Large intestine (tissue), 3 donors: ENCODE results near the gene ZCCHC14. TPM values are rescaled to one million over a fixed set of nuclear protein-coding genes. Genes with fewer than 3 reads are reported as not detected.
"Not testable (repeated sequence)": the region's sequence is repeated elsewhere in the genome, so short reads cannot be mapped to it uniquely, and the experiment has no call there.

Source experiments
- DNase-seq, 2 donors: peaks; one replicate each; pipeline versions ENCODE4 v3.0.0 to v3.0.0-alpha.2; 2013
- H3K27ac ChIP-seq: one replicate; pipeline ENCODE4 v1.5.1; 2013; ENCODE audit warnings: low read length
- H3K27me3 ChIP-seq: 2 replicates; pipeline ENCODE4 v1.6.1; 2013; ENCODE audit warnings: low read length; ENCODE audit not compliant: control insufficient read depth, insufficient read depth
- H3K36me3 ChIP-seq: 2 replicates; pipeline ENCODE4 v1.6.1; 2013; ENCODE audit warnings: low read length; ENCODE audit not compliant: control insufficient read depth, insufficient read depth
- H3K4me1 ChIP-seq: one replicate; pipeline ENCODE4 v1.6.1; 2013; ENCODE audit warnings: low read length; ENCODE audit not compliant: control insufficient read depth, insufficient read depth
- H3K4me3 ChIP-seq: one replicate; pipeline ENCODE4 v1.5.1; 2013; ENCODE audit warnings: low read length
- H3K9me3 ChIP-seq: one replicate; pipeline ENCODE4 v1.6.1; 2013; ENCODE audit warnings: mild to moderate bottlenecking, low read depth, low read length, moderate library complexity; ENCODE audit not compliant: control insufficient read depth
- WGBS: methylation state at CpG from one replicate; pipeline ENCODE4 v1.1.5; 2013; ENCODE audit warnings: low lambda C conversion rate; ENCODE audit not compliant: insufficient coverage; 5-methylcytosine and 5-hydroxymethylcytosine counted together
- polyA plus RNA-seq: library from polyadenylated mRNA; unstranded; fragments of 120-200 nt; gene quantifications from one replicate; pipeline ENCODE4 v1.2.1, GENCODE V29; 2013

The ZCCHC14 gene
- polyA plus RNA-seq, 1 donor: 40.9 TPM

GRCh38 chr16:87525352-87525751, 32.5 kb upstream of the ZCCHC14 start:
- H3K27me3 ChIP-seq: no peaks in the 10 kb centered on the region
- no peak overlapping the region for H3K4me3 ChIP-seq
- 89% methylated on average over 3 of the region's 4 CpGs for WGBS
- no peak for DNase-seq
- H3K9me3 ChIP-seq: no peaks in the 10 kb centered on the region
- no peaks in the 10 kb centered on the region for H3K36me3 ChIP-seq
- peaks cover 12% of the 10 kb centered on the region for H3K4me1 ChIP-seq
- no peak overlapping the region for H3K27ac ChIP-seq

GRCh38 chr16:87524407-87524806, 31.6 kb upstream of the ZCCHC14 start:
- Histone ChIP-seq H3K36me3 (no peaks in the 10 kb centered on the region), H3K4me1 (peaks cover 12% of the 10 kb centered on the region), H3K4me3 (no peak overlapping the region), H3K27ac (no peak overlapping the region), H3K9me3 (no peaks in the 10 kb centered on the region), H3K27me3 (no peaks in the 10 kb centered on the region)
- no CpG with 5 or more reads among the region's 4 CpGs for WGBS
- no peak for DNase-seq

- not testable (repeated sequence) for DNase-seq
- WGBS: 85% methylated on average over 3 of the region's 6 CpGs
These were observed 30.8 kb upstream of the ZCCHC14 start for GRCh38 chr16:87523605-87524004.

GRCh38 chr16:87521764-87522163, 28.9 kb upstream of the ZCCHC14 start:
- DNase-seq, H3K27me3 ChIP-seq, H3K4me1 ChIP-seq, H3K36me3 ChIP-seq, H3K9me3 ChIP-seq, H3K27ac ChIP-seq, H3K4me3 ChIP-seq: not testable (repeated sequence)
- WGBS: no CpG with 5 or more reads among the region's 7 CpGs

More at GRCh38 chr16:87523605-87524004, 30.8 kb upstream of the ZCCHC14 start:
- H3K27me3 ChIP-seq, H3K36me3 ChIP-seq, H3K27ac ChIP-seq, H3K4me3 ChIP-seq, H3K9me3 ChIP-seq, H3K4me1 ChIP-seq: not testable (repeated sequence)

- no CpG with 5 or more reads among the region's 4 CpGs for WGBS
- H3K4me3 ChIP-seq, H3K4me1 ChIP-seq, H3K36me3 ChIP-seq, DNase-seq, H3K27ac ChIP-seq, H3K27me3 ChIP-seq, H3K9me3 ChIP-seq: not testable (repeated sequence)
These were observed 26.3 kb upstream of the ZCCHC14 start for GRCh38 chr16:87519170-87519569.

GRCh38 chr16:87518430-87519051, 25.7 kb upstream of the ZCCHC14 start:
- WGBS: no CpG with 5 or more reads among the region's 21 CpGs
- not testable (repeated sequence) for H3K27ac ChIP-seq, H3K27me3 ChIP-seq, H3K4me3 ChIP-seq, DNase-seq, H3K36me3 ChIP-seq, H3K9me3 ChIP-seq, H3K4me1 ChIP-seq

- WGBS: no CpG with 5 or more reads among the region's 34 CpGs
- not testable (repeated sequence) for DNase-seq, H3K36me3 ChIP-seq, H3K27ac ChIP-seq, H3K27me3 ChIP-seq, H3K4me1 ChIP-seq, H3K9me3 ChIP-seq, H3K4me3 ChIP-seq
These were observed 25.0 kb upstream of the ZCCHC14 start for GRCh38 chr16:87517610-87518429.

- Histone ChIP-seq H3K4me3 (no peak overlapping the region), H3K27me3 (no peaks in the 10 kb centered on the region), H3K36me3 (no peaks in the 10 kb centered on the region), H3K27ac (peak overlapping the region; percentile 10), H3K9me3 (no peaks in the 10 kb centered on the region), H3K4me1 (no peaks in the 10 kb centered on the region)
- DNase-seq: no peak
- 87% methylated on average over 8 of the region's 12 CpGs for WGBS
These were observed 23.5 kb upstream of the ZCCHC14 start for GRCh38 chr16:87516361-87516760.

GRCh38 chr16:87515475-87516330, 22.9 kb upstream of the ZCCHC14 start:
- H3K27me3 ChIP-seq: no peaks in the 10 kb centered on the region
- H3K27ac ChIP-seq: peak overlapping the region; percentile 10
- H3K36me3 ChIP-seq: no peaks in the 10 kb centered on the region
- no peaks in the 10 kb centered on the region for H3K4me1 ChIP-seq
- WGBS: no CpG with 5 or more reads among the region's 19 CpGs
- peak in 1 of 2 donors; percentile 23 for DNase-seq
- no peak overlapping the region for H3K4me3 ChIP-seq
- H3K9me3 ChIP-seq: no peaks in the 10 kb centered on the region

GRCh38 chr16:87509778-87510177, 17.0 kb upstream of the ZCCHC14 start:
- not testable (repeated sequence) for H3K4me3 ChIP-seq, H3K4me1 ChIP-seq, H3K27ac ChIP-seq, H3K9me3 ChIP-seq, H3K36me3 ChIP-seq, H3K27me3 ChIP-seq
- no CpG with 5 or more reads among the region's 4 CpGs for WGBS
- peak in 1 of 2 donors; percentile 51 for DNase-seq
